ENCODE measurements around the gene GVQW3.

Gene GVQW3

GRCh38 chr11:76380977-76381719 lies at the start of gene GVQW3, which contains the start of gene THAP12:
GVQW3 (plus strand) TSS chr11:76381323; CDS start chr11:76381829, 506 bp downstream.
THAP12 (minus strand) TSS chr11:76381132; CDS start chr11:76380836, 296 bp downstream.
- peak within 1 kb of the TSS; percentile 97 for H3K4me3 Mint-ChIP-seq
- H3K36me3 Mint-ChIP-seq: peaks cover 7% of the 10 kb centered on the region
- peaks cover 74% of the 10 kb centered on the region for H3K4me1 Mint-ChIP-seq (ENCODE audit: low read depth)
- H3K27ac Mint-ChIP-seq: peak within 1 kb of the TSS; percentile 90
- H3K9me3 Mint-ChIP-seq (ENCODE audit: low read depth): no peaks in the 10 kb centered on the region
- H3K27me3 Mint-ChIP-seq: no peaks in the 10 kb centered on the region

- no peaks in the 10 kb centered on the region for H3K9me3 Mint-ChIP-seq (ENCODE audit: low read depth)
- no peak overlapping the region for H3K4me3 Mint-ChIP-seq
- H3K27ac Mint-ChIP-seq: no peak overlapping the region
- H3K4me1 Mint-ChIP-seq (ENCODE audit: low read depth): peaks cover 9% of the 10 kb centered on the region
- no peaks in the 10 kb centered on the region for H3K36me3 Mint-ChIP-seq
- peaks cover 2% of the 10 kb centered on the region for H3K27me3 Mint-ChIP-seq
Observed at GRCh38 chr11:76334826-76335389, 46.2 kb upstream of the GVQW3 start.

- no peak overlapping the region for H3K27ac Mint-ChIP-seq
- no peaks in the 10 kb centered on the region for H3K36me3 Mint-ChIP-seq
- no peak overlapping the region for H3K4me3 Mint-ChIP-seq
- peaks cover 2% of the 10 kb centered on the region for H3K27me3 Mint-ChIP-seq
- no peaks in the 10 kb centered on the region for H3K9me3 Mint-ChIP-seq (ENCODE audit: low read depth)
- peaks cover 9% of the 10 kb centered on the region for H3K4me1 Mint-ChIP-seq (ENCODE audit: low read depth)
Observed at GRCh38 chr11:76335842-76336241, 45.3 kb upstream of the GVQW3 start.

GRCh38 chr11:76336597-76336996 lies 44.5 kb upstream of the GVQW3 start:
- Mint-ChIP-seq H3K36me3 (no peaks in the 10 kb centered on the region), H3K27ac (no peak overlapping the region), H3K4me3 (no peak overlapping the region), H3K4me1 (ENCODE audit: low read depth) (peaks cover 9% of the 10 kb centered on the region), H3K27me3 (peaks cover 2% of the 10 kb centered on the region), H3K9me3 (ENCODE audit: low read depth) (no peaks in the 10 kb centered on the region)

GRCh38 chr11:76337469-76337868 lies 43.7 kb upstream of the GVQW3 start:
- H3K4me3 Mint-ChIP-seq: no peak overlapping the region
- no peaks in the 10 kb centered on the region for H3K9me3 Mint-ChIP-seq (ENCODE audit: low read depth)
- peaks cover under 1% of the 10 kb centered on the region for H3K27me3 Mint-ChIP-seq
- no peaks in the 10 kb centered on the region for H3K36me3 Mint-ChIP-seq
- H3K27ac Mint-ChIP-seq: no peak overlapping the region
- H3K4me1 Mint-ChIP-seq (ENCODE audit: low read depth): peaks cover 9% of the 10 kb centered on the region

GRCh38 chr11:76337923-76338322 lies 43.2 kb upstream of the GVQW3 start:
- Mint-ChIP-seq H3K27ac (no peak overlapping the region), H3K4me3 (no peak overlapping the region), H3K4me1 (ENCODE audit: low read depth) (peaks cover 9% of the 10 kb centered on the region)

GRCh38 chr11:76339221-76339620 lies 41.9 kb upstream of the GVQW3 start:
- Mint-ChIP-seq H3K27me3 (no peaks in the 10 kb centered on the region), H3K27ac (peak overlapping the region; percentile 17), H3K4me3 (no peak overlapping the region), H3K36me3 (no peaks in the 10 kb centered on the region), H3K9me3 (ENCODE audit: low read depth) (no peaks in the 10 kb centered on the region), H3K4me1 (ENCODE audit: low read depth) (peaks cover 9% of the 10 kb centered on the region)

More at GRCh38 chr11:76337923-76338322, 43.2 kb upstream of the GVQW3 start:
- Mint-ChIP-seq H3K27me3 (no peaks in the 10 kb centered on the region), H3K36me3 (no peaks in the 10 kb centered on the region), H3K9me3 (ENCODE audit: low read depth) (no peaks in the 10 kb centered on the region)

GRCh38 chr11:76347466-76347865 lies 33.7 kb upstream of the GVQW3 start:
- Mint-ChIP-seq H3K36me3 (peaks cover 3% of the 10 kb centered on the region), H3K4me3 (no peak overlapping the region), H3K9me3 (ENCODE audit: low read depth) (no peaks in the 10 kb centered on the region), H3K27ac (no peak overlapping the region), H3K4me1 (ENCODE audit: low read depth) (no peaks in the 10 kb centered on the region), H3K27me3 (no peaks in the 10 kb centered on the region)

GRCh38 chr11:76348348-76348747 lies 32.8 kb upstream of the GVQW3 start:
- no peaks in the 10 kb centered on the region for H3K9me3 Mint-ChIP-seq (ENCODE audit: low read depth)

GRCh38 chr11:76355172-76355571 lies 26.0 kb upstream of the GVQW3 start:
- Mint-ChIP-seq H3K27ac (no peak overlapping the region), H3K4me3 (no peak overlapping the region), H3K4me1 (ENCODE audit: low read depth) (no peaks in the 10 kb centered on the region), H3K36me3 (peaks cover 47% of the 10 kb centered on the region), H3K9me3 (ENCODE audit: low read depth) (no peaks in the 10 kb centered on the region), H3K27me3 (no peaks in the 10 kb centered on the region)

More at GRCh38 chr11:76348348-76348747, 32.8 kb upstream of the GVQW3 start:
- no peaks in the 10 kb centered on the region for H3K27me3 Mint-ChIP-seq
- H3K36me3 Mint-ChIP-seq: peaks cover 9% of the 10 kb centered on the region
- H3K4me1 Mint-ChIP-seq (ENCODE audit: low read depth): no peaks in the 10 kb centered on the region
- no peak overlapping the region for H3K27ac Mint-ChIP-seq
- no peak overlapping the region for H3K4me3 Mint-ChIP-seq

GRCh38 chr11:76361374-76361773 lies 19.7 kb upstream of the GVQW3 start:
- H3K9me3 Mint-ChIP-seq (ENCODE audit: low read depth): no peaks in the 10 kb centered on the region
- no peaks in the 10 kb centered on the region for H3K27me3 Mint-ChIP-seq
- H3K4me3 Mint-ChIP-seq: no peak overlapping the region
- H3K36me3 Mint-ChIP-seq: peaks cover 20% of the 10 kb centered on the region
- peaks cover 30% of the 10 kb centered on the region for H3K4me1 Mint-ChIP-seq (ENCODE audit: low read depth)
- peak overlapping the region; percentile 73 for H3K27ac Mint-ChIP-seq

- H3K27me3 Mint-ChIP-seq: no peaks in the 10 kb centered on the region
- H3K27ac Mint-ChIP-seq: peak overlapping the region; percentile 73
- H3K4me1 Mint-ChIP-seq (ENCODE audit: low read depth): peaks cover 30% of the 10 kb centered on the region
- H3K4me3 Mint-ChIP-seq: no peak overlapping the region
- H3K36me3 Mint-ChIP-seq: peaks cover 19% of the 10 kb centered on the region
- H3K9me3 Mint-ChIP-seq (ENCODE audit: low read depth): no peaks in the 10 kb centered on the region
Observed at GRCh38 chr11:76361776-76362175, 19.3 kb upstream of the GVQW3 start.

- Mint-ChIP-seq H3K9me3 (ENCODE audit: low read depth) (no peaks in the 10 kb centered on the region), H3K27me3 (no peaks in the 10 kb centered on the region), H3K4me1 (ENCODE audit: low read depth) (peaks cover 33% of the 10 kb centered on the region), H3K4me3 (no peak overlapping the region), H3K36me3 (peaks cover 15% of the 10 kb centered on the region), H3K27ac (peak overlapping the region; percentile 41)
Observed at GRCh38 chr11:76362716-76363115, 18.4 kb upstream of the GVQW3 start.

GRCh38 chr11:76365038-76365679 lies 16.0 kb upstream of the GVQW3 start:
- Mint-ChIP-seq H3K4me3 (no peak overlapping the region), H3K27me3 (no peaks in the 10 kb centered on the region), H3K36me3 (peaks cover 9% of the 10 kb centered on the region), H3K4me1 (ENCODE audit: low read depth) (peaks cover 57% of the 10 kb centered on the region), H3K9me3 (ENCODE audit: low read depth) (no peaks in the 10 kb centered on the region), H3K27ac (no peak overlapping the region)

- H3K27ac Mint-ChIP-seq: peak overlapping the region; percentile 58
- H3K4me3 Mint-ChIP-seq: no peak overlapping the region
- no peaks in the 10 kb centered on the region for H3K9me3 Mint-ChIP-seq (ENCODE audit: low read depth)
- H3K4me1 Mint-ChIP-seq (ENCODE audit: low read depth): peaks cover 57% of the 10 kb centered on the region
- no peaks in the 10 kb centered on the region for H3K27me3 Mint-ChIP-seq
- peaks cover 5% of the 10 kb centered on the region for H3K36me3 Mint-ChIP-seq
Observed at GRCh38 chr11:76368490-76368889, 12.6 kb upstream of the GVQW3 start.
